ENCODE results near the gene RPLP2. TPM values are rescaled to one million over a fixed set of nuclear protein-coding genes. Genes with fewer than 3 reads are reported as not detected.
A peak's percentile ranks its signal among the peaks of the same experiment; 100 is the strongest.

Gene RPLP2
- polyA plus RNA-seq, 1 of the 3 experiments (the other 2 are of a cell fraction) = 799 TPM

DNA sequence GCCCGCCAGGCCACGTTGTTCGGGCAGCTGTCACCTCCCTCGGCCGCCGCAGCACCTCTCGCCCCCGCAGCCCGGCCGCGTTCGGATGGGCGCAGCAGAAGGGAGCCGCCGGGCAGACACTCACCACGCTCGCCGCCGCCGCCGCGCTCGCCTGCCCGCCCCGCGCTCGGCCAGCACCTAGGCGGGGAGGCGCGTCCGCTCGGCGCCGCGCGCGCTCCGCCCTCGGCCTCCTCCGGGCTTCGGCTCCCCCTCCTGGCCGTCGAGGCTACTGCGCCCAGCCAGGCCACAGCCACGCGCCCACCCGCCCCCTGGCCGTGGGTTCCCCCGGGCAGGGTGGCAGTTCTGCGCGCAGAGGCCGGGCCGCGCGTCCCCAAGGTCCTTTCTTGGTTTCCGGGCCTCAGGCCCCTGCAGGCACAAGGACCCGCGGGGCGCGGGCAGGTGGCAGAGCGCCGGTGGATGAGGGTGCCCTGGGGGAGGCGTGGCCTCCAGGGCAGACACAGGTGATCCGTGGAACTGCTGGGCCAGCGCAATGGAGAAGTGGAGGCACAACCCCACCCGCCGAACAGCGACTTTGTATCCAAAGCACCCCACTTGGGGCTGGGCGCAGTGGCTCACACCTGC, 11.6 kb upstream of the RPLP2 start, which contains the start of gene SLC25A22:
SLC25A22 (minus strand) TSS at position 189 of the 621 bp plus-strand sequence. CDS start 3,275 bp downstream, outside the sequence.
- Histone ChIP-seq H3K79me2 (ENCODE audit: insufficient read depth) (peaks cover 24% of the 10 kb centered on the region), H3F3A (replicated peaks; ENCODE audit: insufficient read depth) (peaks cover 14% of the 10 kb centered on the region), H3K4me3 (ENCODE audit: low read depth in 2 of 2, low read length in 1 of 2) (peak within 1 kb of the TSS; percentile 90 to 92), H3K9me2 (no peaks in the 10 kb centered on the region), H3K9me3 (no peaks in the 10 kb centered on the region), H3K27ac (ENCODE audit: low read depth in 2 of 2, low read length in 1 of 2) (peak within 1 kb of the TSS; percentile 93), H2AFZ (ENCODE audit: low read depth) (no peak within 1 kb of the TSS; the same call in 1 of the 2 replicates), H3K27me3 (ENCODE audit: insufficient read depth) (no peaks in the 10 kb centered on the region), H3K4me2 (peak within 1 kb of the TSS; percentile 100), H3K4me1 (ENCODE audit: control insufficient read depth in 1 of 2, insufficient read depth in 2 of 2, low read depth in 1 of 2, low read length in 1 of 2) (peaks cover 8 to 40% of the 10 kb centered on the region in 2 experiments; a peak in 2 of 4 replicates), H4K20me1 (ENCODE audit: insufficient read depth) (no peaks in the 10 kb centered on the region), H3K9ac (peak within 1 kb of the TSS; percentile 87), H3K36me3 (replicated peaks in 1 of 2; ENCODE audit: control insufficient read depth in 1 of 2, insufficient read depth in 2 of 2, low read length in 1 of 2) (peaks cover 0 to 50% of the 10 kb centered on the region in 2 experiments)
- DNase-seq = peak; percentile 98
- WGBS (ENCODE audit: low lambda C conversion rate) = 68% methylated on average over 4 of the region's 69 CpGs
- ChIA-PET CTCF (interaction anchor here (0.7 to 6.3 kb wide), 5 partner anchors 11 to 23 kb away, joined by 3 to 43 read pairs (median 4); no protein-coding TSS in a partner anchor), POLR2A (interaction anchor here (2.2 kb wide), 1 partner anchor 11 kb away, joined by 14 read pairs; the partner anchor contains the start of gene RPLP2)
- TF ChIP-seq TCF12 (IDR thresholded peaks at IDR 0.05) = no peak
- TF ChIP-seq, protein P1, sequence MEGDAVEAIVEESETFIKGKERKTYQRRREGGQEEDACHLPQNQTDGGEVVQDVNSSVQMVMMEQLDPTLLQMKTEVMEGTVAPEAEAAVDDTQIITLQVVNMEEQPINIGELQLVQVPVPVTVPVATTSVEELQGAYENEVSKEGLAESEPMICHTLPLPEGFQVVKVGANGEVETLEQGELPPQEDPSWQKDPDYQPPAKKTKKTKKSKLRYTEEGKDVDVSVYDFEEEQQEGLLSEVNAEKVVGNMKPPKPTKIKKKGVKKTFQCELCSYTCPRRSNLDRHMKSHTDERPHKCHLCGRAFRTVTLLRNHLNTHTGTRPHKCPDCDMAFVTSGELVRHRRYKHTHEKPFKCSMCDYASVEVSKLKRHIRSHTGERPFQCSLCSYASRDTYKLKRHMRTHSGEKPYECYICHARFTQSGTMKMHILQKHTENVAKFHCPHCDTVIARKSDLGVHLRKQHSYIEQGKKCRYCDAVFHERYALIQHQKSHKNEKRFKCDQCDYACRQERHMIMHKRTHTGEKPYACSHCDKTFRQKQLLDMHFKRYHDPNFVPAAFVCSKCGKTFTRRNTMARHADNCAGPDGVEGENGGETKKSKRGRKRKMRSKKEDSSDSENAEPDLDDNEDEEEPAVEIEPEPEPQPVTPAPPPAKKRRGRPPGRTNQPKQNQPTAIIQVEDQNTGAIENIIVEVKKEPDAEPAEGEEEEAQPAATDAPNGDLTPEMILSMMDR (IDR thresholded peaks at IDR 0.05) = peak; percentile 61
- no peak for TF ChIP-seq RCOR1 (IDR thresholded peaks at IDR 0.05; ENCODE audit: low read length)
- TF ChIP-seq, protein P2, sequence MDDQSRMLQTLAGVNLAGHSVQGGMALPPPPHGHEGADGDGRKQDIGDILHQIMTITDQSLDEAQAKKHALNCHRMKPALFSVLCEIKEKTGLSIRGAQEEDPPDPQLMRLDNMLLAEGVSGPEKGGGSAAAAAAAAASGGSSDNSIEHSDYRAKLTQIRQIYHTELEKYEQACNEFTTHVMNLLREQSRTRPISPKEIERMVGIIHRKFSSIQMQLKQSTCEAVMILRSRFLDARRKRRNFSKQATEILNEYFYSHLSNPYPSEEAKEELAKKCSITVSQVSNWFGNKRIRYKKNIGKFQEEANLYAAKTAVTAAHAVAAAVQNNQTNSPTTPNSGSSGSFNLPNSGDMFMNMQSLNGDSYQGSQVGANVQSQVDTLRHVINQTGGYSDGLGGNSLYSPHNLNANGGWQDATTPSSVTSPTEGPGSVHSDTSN (IDR thresholded peaks at IDR 0.05) = no peak
- TF ChIP-seq GATA2 (CRISPR knock-in tag; IDR thresholded peaks at IDR 0.05) = no peak
- no peak for TF ChIP-seq FOXM1 (IDR thresholded peaks at IDR 0.05; ENCODE audit: low read depth)
- TF ChIP-seq, protein P3, sequence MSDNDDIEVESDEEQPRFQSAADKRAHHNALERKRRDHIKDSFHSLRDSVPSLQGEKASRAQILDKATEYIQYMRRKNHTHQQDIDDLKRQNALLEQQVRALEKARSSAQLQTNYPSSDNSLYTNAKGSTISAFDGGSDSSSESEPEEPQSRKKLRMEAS (IDR thresholded peaks at IDR 0.05; ENCODE audit: low read depth) = no peak; the same call in 1 of the 2 replicates
- TF ChIP-seq SMC3 (IDR thresholded peaks at IDR 0.05; ENCODE audit: low read depth, low read length) = peak; percentile 37
- no peak for TF ChIP-seq FOXJ3 (CRISPR knock-in tag; IDR thresholded peaks at IDR 0.05)
- no peak for TF ChIP-seq IRF3 (IDR thresholded peaks at IDR 0.05; ENCODE audit: low read depth, low read length)
- no peak for TF ChIP-seq EP300 (IDR thresholded peaks at IDR 0.05; ENCODE audit: borderline replicate concordance in 1 of 2, low read depth in 1 of 2, low read length in 1 of 2)
- no peak for TF ChIP-seq TAF1 (IDR thresholded peaks at IDR 0.05; ENCODE audit: borderline replicate concordance, low read depth, low read length)
- no peak for TF ChIP-seq YY1 (IDR thresholded peaks at IDR 0.05; ENCODE audit: low read depth)
- no peak for TF ChIP-seq NRF1 (IDR thresholded peaks at IDR 0.05; ENCODE audit: low read depth, low read length)
- TF ChIP-seq TEAD4 (IDR thresholded peaks at IDR 0.05; ENCODE audit: borderline replicate concordance, insufficient read depth) = no peak
- no peak for TF ChIP-seq SIN3A (IDR thresholded peaks at IDR 0.05; ENCODE audit: borderline replicate concordance, low read depth, low read length)
- TF ChIP-seq FOSL2 (IDR thresholded peaks at IDR 0.05; ENCODE audit: borderline replicate concordance, low read depth) = no peak
- TF ChIP-seq EZH2phosphoT487 (IDR thresholded peaks at IDR 0.05; ENCODE audit: borderline replicate concordance, low read depth) = no peak
- no peak; the same call in 1 of the 2 replicates for TF ChIP-seq POLR2AphosphoS5 (IDR thresholded peaks at IDR 0.05; ENCODE audit: low read depth, low read length)
- TF ChIP-seq JUND (IDR thresholded peaks at IDR 0.05) = no peak
- TF ChIP-seq NFIC (IDR thresholded peaks at IDR 0.05; ENCODE audit: borderline replicate concordance) = no peak
- TF ChIP-seq, protein P4, sequence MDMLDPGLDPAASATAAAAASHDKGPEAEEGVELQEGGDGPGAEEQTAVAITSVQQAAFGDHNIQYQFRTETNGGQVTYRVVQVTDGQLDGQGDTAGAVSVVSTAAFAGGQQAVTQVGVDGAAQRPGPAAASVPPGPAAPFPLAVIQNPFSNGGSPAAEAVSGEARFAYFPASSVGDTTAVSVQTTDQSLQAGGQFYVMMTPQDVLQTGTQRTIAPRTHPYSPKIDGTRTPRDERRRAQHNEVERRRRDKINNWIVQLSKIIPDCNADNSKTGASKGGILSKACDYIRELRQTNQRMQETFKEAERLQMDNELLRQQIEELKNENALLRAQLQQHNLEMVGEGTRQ (IDR thresholded peaks at IDR 0.05; ENCODE audit: borderline replicate concordance, low read depth, low read length) = no peak
- TF ChIP-seq RXRA (IDR thresholded peaks at IDR 0.05; ENCODE audit: borderline replicate concordance, low read depth) = no peak
- no peak for TF ChIP-seq RFX5 (IDR thresholded peaks at IDR 0.05; ENCODE audit: low read length)
- TF ChIP-seq RAD21 (IDR thresholded peaks at IDR 0.05; ENCODE audit: low read length) = peak; percentile 49
- TF ChIP-seq MEF2A (IDR thresholded peaks at IDR 0.05; ENCODE audit: borderline replicate concordance, low read depth) = no peak
